PFSK-1 (cell line): ENCODE data around the gene RASL12.

ENCODE experiments used
- FOXP2 ChIP-seq: optimal IDR thresholded peaks from 2 replicates; pipeline ENCODE3; 2011; ENCODE audit warnings: borderline replicate concordance, control low read depth, inconsistent platforms; ENCODE audit not compliant: insufficient read depth; ENCODE audit errors: extremely low read length, extremely low read depth
- POLR2AphosphoS5 ChIP-seq: IDR thresholded peaks from 2 replicates; pipeline ENCODE4 v1.6.1; 2012; ENCODE audit warnings: low read depth, mild to moderate bottlenecking, control low read depth, low read length, moderate library complexity
- REST ChIP-seq, 2 experiments: IDR thresholded peaks; 2 replicates each; pipeline versions ENCODE4 v1.6.1 to v1.8.0; 2011 to 2012; ENCODE audit warnings: low read depth in 2 of 2, low read length in 2 of 2, control low read depth in 1 of 2, inconsistent platforms in 1 of 2, mild to moderate bottlenecking in 1 of 2, moderate library complexity in 1 of 2; ENCODE audit not compliant: insufficient read depth in 1 of 2
- SIN3A ChIP-seq: IDR thresholded peaks from 2 replicates; pipeline ENCODE4 v1.6.1; 2012; ENCODE audit warnings: mild to moderate bottlenecking, low read length, moderate library complexity, borderline replicate concordance; ENCODE audit not compliant: insufficient read depth
- TAF1 ChIP-seq: IDR thresholded peaks from 2 replicates; pipeline ENCODE4 v1.6.1; 2012; ENCODE audit warnings: low read length, control low read depth, borderline replicate concordance; ENCODE audit not compliant: insufficient read depth

Gene RASL12

DNA sequence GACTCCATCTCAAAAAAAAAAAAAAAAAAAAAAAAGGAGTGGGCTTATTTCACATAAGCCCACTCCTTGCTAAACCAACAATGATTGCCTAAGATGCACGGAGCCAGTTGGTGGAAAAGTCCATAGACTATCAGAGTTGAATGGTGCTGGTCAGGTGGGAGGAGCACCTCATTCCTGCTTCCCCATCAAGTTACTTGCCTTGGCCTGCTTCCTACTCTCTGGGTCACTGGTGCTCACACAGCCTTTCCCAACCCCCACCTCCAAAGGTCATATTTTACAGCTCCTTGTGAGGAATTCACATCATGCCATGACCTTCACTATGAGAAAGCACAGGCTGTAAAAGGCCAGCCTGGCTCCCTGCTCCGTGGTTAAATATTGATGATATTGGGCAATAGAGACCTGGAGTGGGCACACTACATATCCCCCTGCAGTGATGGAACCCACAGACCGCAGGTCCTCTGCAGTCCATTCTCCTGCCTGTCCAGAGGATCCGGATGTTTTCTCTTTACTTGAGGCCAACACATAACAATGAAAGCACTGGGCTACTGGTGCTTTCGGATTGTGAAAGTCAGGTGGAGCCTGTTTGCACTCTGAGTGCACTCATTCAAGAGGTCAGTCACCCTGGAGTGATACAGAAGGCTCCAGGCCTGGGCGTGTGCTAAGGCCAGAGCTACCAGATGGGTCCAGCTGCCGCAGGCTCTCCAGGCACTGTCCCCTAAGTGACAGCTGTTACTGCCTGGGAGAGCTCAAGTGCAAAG is 22.9 kb downstream of the RASL12 start, which contains the start of gene SLC51B:
Gene SLC51B, plus strand, starts transcription at position 664 of the 758 bp plus-strand sequence. CDS start 4,618 bp downstream, outside the sequence.
- TF ChIP-seq SIN3A (no peak), FOXP2 (no peak), TAF1 (no peak), REST (IDR thresholded peaks at IDR 0.05; ENCODE audit: insufficient read depth in 1 of 2, low read depth in 2 of 2, low read length in 2 of 2) (no peak), POLR2AphosphoS5 (no peak)

GRCh38 chr15:65042776-65043327 is 24.9 kb downstream of the RASL12 start:
- TF ChIP-seq POLR2AphosphoS5 = no peak
- TF ChIP-seq TAF1 = no peak
- no peak for TF ChIP-seq SIN3A
- no peak for TF ChIP-seq FOXP2
- no peak for TF ChIP-seq REST (IDR thresholded peaks at IDR 0.05; ENCODE audit: insufficient read depth in 1 of 2, low read depth in 2 of 2, low read length in 2 of 2)

DNA sequence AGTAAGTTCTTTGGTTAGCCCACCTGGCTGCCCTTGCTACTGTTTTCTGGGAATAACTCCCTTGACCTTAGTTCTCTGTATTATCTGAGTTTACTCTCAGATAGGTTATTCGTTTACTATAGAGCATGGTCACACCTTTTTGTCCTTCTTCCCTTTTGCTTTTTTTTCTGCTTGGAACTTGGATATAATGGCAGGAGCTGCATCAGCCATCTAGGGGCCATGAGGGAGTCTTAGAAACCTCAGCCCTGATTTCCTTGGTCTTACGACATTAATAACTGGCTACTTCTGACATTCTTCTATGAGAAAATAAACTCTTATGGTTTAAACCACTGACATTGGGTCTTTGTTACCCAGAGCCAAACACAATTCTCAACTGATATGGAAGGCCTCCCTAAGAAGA is 26.0 kb downstream of the RASL12 start:
- TF ChIP-seq FOXP2 (no peak), SIN3A (no peak), POLR2AphosphoS5 (no peak), REST (IDR thresholded peaks at IDR 0.05; ENCODE audit: insufficient read depth in 1 of 2, low read depth in 2 of 2, low read length in 2 of 2) (no peak)

DNA sequence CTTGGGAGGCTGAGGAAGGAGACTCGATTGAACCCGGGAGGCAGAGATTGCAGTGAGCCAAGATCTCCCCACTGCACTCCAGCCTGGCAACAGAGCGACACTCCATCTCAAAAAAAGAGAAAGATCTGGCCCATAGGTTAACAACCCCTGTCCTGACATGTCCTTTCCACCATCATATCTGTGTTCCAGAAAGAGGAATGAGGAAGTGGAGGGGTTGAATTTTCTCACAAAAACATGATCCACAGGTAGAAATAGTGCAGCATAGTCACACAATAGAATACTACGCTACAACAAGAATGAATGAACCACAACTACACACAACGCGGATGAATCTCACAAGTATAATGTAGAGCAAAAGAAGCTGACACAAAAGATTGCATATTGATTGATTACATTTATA is 27.3 kb downstream of the RASL12 start:
- no peak for TF ChIP-seq POLR2AphosphoS5
- TF ChIP-seq TAF1 = no peak
- TF ChIP-seq FOXP2 = no peak
- TF ChIP-seq REST (IDR thresholded peaks at IDR 0.05; ENCODE audit: insufficient read depth in 1 of 2, low read depth in 2 of 2, low read length in 2 of 2) = no peak
- no peak for TF ChIP-seq SIN3A
